Measurements from ENCODE around the gene FKBP11.
"Not testable (repeated sequence)": the region's sequence is repeated elsewhere in the genome, so short reads cannot be mapped to it uniquely, and the experiment has no call there.

Gene FKBP11

GRCh38 chr12:48878548-48878947 is 46.7 kb downstream of the FKBP11 start:
- Histone ChIP-seq H3K36me3 (ENCODE audit: control insufficient read depth, insufficient read depth, low read length) (no peaks in the 10 kb centered on the region), H3K27me3 (replicated peaks; ENCODE audit: control insufficient read depth, insufficient read depth, low read length) (peaks cover 2% of the 10 kb centered on the region), H3K4me3 (replicated peaks; ENCODE audit: low read depth, low read length) (no peak overlapping the region)
- TF ChIP-seq, protein P1, sequence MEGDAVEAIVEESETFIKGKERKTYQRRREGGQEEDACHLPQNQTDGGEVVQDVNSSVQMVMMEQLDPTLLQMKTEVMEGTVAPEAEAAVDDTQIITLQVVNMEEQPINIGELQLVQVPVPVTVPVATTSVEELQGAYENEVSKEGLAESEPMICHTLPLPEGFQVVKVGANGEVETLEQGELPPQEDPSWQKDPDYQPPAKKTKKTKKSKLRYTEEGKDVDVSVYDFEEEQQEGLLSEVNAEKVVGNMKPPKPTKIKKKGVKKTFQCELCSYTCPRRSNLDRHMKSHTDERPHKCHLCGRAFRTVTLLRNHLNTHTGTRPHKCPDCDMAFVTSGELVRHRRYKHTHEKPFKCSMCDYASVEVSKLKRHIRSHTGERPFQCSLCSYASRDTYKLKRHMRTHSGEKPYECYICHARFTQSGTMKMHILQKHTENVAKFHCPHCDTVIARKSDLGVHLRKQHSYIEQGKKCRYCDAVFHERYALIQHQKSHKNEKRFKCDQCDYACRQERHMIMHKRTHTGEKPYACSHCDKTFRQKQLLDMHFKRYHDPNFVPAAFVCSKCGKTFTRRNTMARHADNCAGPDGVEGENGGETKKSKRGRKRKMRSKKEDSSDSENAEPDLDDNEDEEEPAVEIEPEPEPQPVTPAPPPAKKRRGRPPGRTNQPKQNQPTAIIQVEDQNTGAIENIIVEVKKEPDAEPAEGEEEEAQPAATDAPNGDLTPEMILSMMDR (IDR thresholded peaks at IDR 0.05; ENCODE audit: insufficient read depth, low read length, poor library complexity, severe bottlenecking) = no peak
- no peak for DNase-seq (ENCODE audit: extremely low read depth, insufficient read length)

DNA sequence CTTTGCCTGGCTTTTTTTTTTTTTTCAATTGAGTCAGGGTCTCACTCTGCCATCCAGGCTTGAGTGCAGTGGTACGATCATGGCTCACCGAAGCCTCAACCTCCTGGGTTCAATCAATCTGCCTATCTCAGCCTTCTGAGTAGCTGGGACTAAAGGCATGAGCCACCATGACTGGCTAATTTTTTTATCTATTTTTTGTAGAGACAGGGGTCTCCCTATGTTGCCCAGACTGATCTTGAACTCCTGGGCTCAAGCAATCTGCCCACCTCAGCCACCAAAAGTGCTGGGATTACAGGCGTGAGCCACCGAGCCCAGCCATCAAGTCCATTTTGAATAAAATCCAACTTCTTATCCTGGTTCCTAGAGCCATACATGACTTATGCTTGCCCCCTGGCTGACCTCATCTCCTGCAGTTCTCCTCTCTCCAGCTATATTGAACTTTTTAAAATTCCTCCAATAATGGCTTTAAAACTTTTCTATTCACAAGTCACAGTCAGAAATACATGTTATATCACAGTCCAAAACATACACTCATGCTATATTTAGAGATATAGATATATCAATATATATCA is 49.3 kb downstream of the FKBP11 start:
- TF ChIP-seq, protein P1 (IDR thresholded peaks at IDR 0.05; ENCODE audit: insufficient read depth, low read length, poor library complexity, severe bottlenecking) = no peak
- Histone ChIP-seq H3K27me3 (replicated peaks; ENCODE audit: control insufficient read depth, insufficient read depth, low read length) (no peaks in the 10 kb centered on the region; the same call in 1 of the 2 replicates), H3K4me3 (replicated peaks; ENCODE audit: low read depth, low read length) (no peak overlapping the region), H3K36me3 (ENCODE audit: control insufficient read depth, insufficient read depth, low read length) (no peaks in the 10 kb centered on the region)
- DNase-seq (ENCODE audit: extremely low read depth, insufficient read length) = no peak

- H3K27me3 ChIP-seq (replicated peaks; ENCODE audit: control insufficient read depth, insufficient read depth, low read length); DNase-seq (ENCODE audit: extremely low read depth, insufficient read length); H3K4me3 ChIP-seq (replicated peaks; ENCODE audit: low read depth, low read length); H3K36me3 ChIP-seq (ENCODE audit: control insufficient read depth, insufficient read depth, low read length): not testable (repeated sequence)
Observed at GRCh38 chr12:48873534-48873933, 51.8 kb downstream of the FKBP11 start.

DNA sequence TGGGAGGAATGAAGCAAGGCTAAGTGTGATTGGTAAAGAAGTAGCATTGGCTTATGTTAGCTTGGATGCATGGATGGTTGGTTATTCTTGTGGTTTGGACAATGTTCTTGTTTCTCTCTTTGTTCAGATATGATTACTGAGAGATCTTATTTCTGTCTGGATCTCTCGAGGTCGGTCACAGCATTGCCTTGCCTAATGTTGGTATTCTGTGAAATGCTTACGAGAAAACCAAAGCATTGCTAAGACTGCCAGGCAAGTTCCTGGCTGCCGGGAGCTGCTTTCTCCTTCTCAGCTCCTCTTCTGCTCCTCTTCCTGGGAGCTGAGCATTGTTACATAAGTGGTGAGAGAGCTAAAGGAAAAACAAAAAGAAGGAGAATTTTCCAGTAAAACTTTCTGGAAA is 52.2 kb downstream of the FKBP11 start:
- no peaks in the 10 kb centered on the region for H3K36me3 ChIP-seq (ENCODE audit: control insufficient read depth, insufficient read depth, low read length)
- no peak for DNase-seq (ENCODE audit: extremely low read depth, insufficient read length)
- no peaks in the 10 kb centered on the region for H3K27me3 ChIP-seq (replicated peaks; ENCODE audit: control insufficient read depth, insufficient read depth, low read length)
- TF ChIP-seq, protein P1 (IDR thresholded peaks at IDR 0.05; ENCODE audit: insufficient read depth, low read length, poor library complexity, severe bottlenecking) = no peak
- no peak overlapping the region for H3K4me3 ChIP-seq (replicated peaks; ENCODE audit: low read depth, low read length)
